Measurements from ENCODE around the gene NUAK2.

DNA sequence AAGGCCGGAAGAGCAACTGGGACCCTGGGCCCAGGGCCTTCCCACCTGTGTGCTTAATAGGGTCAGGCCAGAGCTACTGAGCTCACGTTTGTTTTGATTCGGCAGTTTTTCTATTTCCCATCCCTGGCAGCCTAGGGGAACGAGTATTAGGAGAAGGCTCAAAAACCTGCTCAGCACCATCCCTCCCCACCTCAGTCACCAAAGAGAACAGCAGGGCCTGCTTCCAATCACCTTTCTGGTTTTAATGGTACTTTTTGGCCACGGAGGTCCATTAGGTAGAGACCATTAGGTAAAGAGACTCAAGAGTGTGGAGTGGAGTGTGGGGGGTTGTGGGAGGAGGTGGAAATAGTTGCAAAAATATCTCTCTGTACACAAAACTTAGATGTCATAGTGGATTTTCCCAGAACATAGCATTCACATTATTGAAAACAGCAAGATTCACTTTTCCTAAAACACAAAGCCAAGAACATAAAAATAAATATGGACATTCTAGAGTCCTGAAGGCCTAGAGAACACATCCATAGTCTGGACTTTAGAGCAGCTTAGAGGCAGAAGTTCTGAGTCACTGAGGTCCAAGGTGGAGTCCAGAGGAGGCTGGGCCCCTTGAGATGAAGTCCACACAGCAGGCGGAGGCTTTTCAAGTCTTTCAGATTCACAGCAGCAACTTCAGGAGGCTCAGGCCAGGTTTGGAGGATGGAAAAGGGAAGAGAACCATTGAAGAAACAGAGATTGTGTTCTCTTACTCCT lies 19.5 kb downstream of the NUAK2 start:
- TF ChIP-seq, protein P1, sequence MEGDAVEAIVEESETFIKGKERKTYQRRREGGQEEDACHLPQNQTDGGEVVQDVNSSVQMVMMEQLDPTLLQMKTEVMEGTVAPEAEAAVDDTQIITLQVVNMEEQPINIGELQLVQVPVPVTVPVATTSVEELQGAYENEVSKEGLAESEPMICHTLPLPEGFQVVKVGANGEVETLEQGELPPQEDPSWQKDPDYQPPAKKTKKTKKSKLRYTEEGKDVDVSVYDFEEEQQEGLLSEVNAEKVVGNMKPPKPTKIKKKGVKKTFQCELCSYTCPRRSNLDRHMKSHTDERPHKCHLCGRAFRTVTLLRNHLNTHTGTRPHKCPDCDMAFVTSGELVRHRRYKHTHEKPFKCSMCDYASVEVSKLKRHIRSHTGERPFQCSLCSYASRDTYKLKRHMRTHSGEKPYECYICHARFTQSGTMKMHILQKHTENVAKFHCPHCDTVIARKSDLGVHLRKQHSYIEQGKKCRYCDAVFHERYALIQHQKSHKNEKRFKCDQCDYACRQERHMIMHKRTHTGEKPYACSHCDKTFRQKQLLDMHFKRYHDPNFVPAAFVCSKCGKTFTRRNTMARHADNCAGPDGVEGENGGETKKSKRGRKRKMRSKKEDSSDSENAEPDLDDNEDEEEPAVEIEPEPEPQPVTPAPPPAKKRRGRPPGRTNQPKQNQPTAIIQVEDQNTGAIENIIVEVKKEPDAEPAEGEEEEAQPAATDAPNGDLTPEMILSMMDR (IDR thresholded peaks at IDR 0.05; ENCODE audit: extremely low read depth in 1 of 2, insufficient read depth in 1 of 2, low read depth in 1 of 2, low read length in 2 of 2) = no peak
- TF ChIP-seq EZH2 (IDR thresholded peaks at IDR 0.05; ENCODE audit: borderline replicate concordance, low read depth, low read length, severe bottlenecking) (no peak), POLR2A (IDR thresholded peaks at IDR 0.05; ENCODE audit: low read depth, low read length) (no peak), FOS (IDR thresholded peaks at IDR 0.05; ENCODE audit: borderline replicate concordance, insufficient read depth, low read length) (no peak), POLR2AphosphoS5 (IDR thresholded peaks at IDR 0.05; ENCODE audit: insufficient read depth, low read depth, low read length) (no peak)
- TF ChIP-seq, protein P2, sequence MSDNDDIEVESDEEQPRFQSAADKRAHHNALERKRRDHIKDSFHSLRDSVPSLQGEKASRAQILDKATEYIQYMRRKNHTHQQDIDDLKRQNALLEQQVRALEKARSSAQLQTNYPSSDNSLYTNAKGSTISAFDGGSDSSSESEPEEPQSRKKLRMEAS (IDR thresholded peaks at IDR 0.05; ENCODE audit: insufficient read depth, insufficient read length) = no peak
